Neuronal stem cell (in vitro differentiated cells): Measurements from ENCODE around the gene SLC34A2.
"Not testable (repeated sequence)": the region's sequence is repeated elsewhere in the genome, so short reads cannot be mapped to it uniquely, and the experiment has no call there.

ENCODE experiments used
- DNase-seq: peaks from one replicate; pipeline ENCODE4 v3.0.0-alpha.2; 2013; ENCODE audit warnings: low spot score
- H2AFZ ChIP-seq: one replicate; pipeline ENCODE4 v1.6.1; 2013; ENCODE audit warnings: mild to moderate bottlenecking, low read length, inconsistent platforms
- H2AK5ac ChIP-seq: 2 replicates; pipeline ENCODE4 v1.6.1; 2013; ENCODE audit warnings: low read depth, mild to moderate bottlenecking, inconsistent platforms, low read length, moderate library complexity, mixed read lengths
- H2BK120ac ChIP-seq: 2 replicates; pipeline ENCODE4 v1.6.1; 2013; ENCODE audit warnings: low read depth, mild to moderate bottlenecking, inconsistent platforms, low read length, moderate library complexity, mixed read lengths
- H2BK12ac ChIP-seq: one replicate; pipeline ENCODE4 v1.6.1; 2013; ENCODE audit warnings: low read length, inconsistent platforms
- H2BK15ac ChIP-seq: 2 replicates; pipeline ENCODE4 v1.6.1; 2013; ENCODE audit warnings: mild to moderate bottlenecking, low read length, inconsistent platforms, mixed read lengths
- H2BK5ac ChIP-seq: one replicate; pipeline ENCODE4 v1.6.1; 2013; ENCODE audit warnings: inconsistent platforms, mild to moderate bottlenecking, low read length, moderate library complexity
- H3K14ac ChIP-seq: one replicate; pipeline ENCODE4 v1.6.1; 2013; ENCODE audit warnings: low read length, inconsistent platforms
- H3K18ac ChIP-seq: 2 replicates; pipeline ENCODE4 v1.6.1; 2013; ENCODE audit warnings: low read length, inconsistent platforms
- H3K23ac ChIP-seq: 2 replicates; pipeline ENCODE4 v1.6.1; 2013; ENCODE audit warnings: low read depth, mild to moderate bottlenecking, mixed read lengths, low read length, inconsistent platforms; ENCODE audit not compliant: poor library complexity
- H3K27ac ChIP-seq: replicated peaks from 3 replicates; pipeline ENCODE4 v1.5.1; 2013; ENCODE audit warnings: low read length, inconsistent platforms
- H3K27me3 ChIP-seq, 3 experiments: 2 replicates each; pipeline ENCODE4 v1.6.1; 2013; ENCODE audit warnings: low read length in 3 of 3, mild to moderate bottlenecking in 2 of 3, inconsistent platforms in 1 of 3, low read depth in 1 of 3, mixed read lengths in 1 of 3, moderate library complexity in 1 of 3; ENCODE audit not compliant: control insufficient read depth in 3 of 3, insufficient read depth in 3 of 3
- H3K36me3 ChIP-seq, 2 donors: replicated peaks in 1 of 2; 2 replicates each; pipeline ENCODE4 v1.6.1; 2013; ENCODE audit warnings: low read length in 2 of 2; ENCODE audit not compliant: control insufficient read depth in 2 of 2, insufficient read depth in 2 of 2
- H3K4ac ChIP-seq: 2 replicates; pipeline ENCODE4 v1.6.1; 2013; ENCODE audit warnings: inconsistent platforms, mild to moderate bottlenecking, low read length, moderate library complexity
- H3K4me1 ChIP-seq, 2 donors: 1 replicate in 1 of 2; 2 replicates in 1 of 2; pipeline ENCODE4 v1.6.1; 2013; ENCODE audit warnings: low read length in 2 of 2, low read depth in 1 of 2; ENCODE audit not compliant: control insufficient read depth in 2 of 2, insufficient read depth in 1 of 2
- H3K4me2 ChIP-seq: one replicate; pipeline ENCODE4 v1.6.1; 2013; ENCODE audit warnings: mild to moderate bottlenecking, low read length, inconsistent platforms; ENCODE audit not compliant: insufficient read depth, poor library complexity, severe bottlenecking
- H3K4me3 ChIP-seq, 2 donors: 2 replicates each; pipeline ENCODE4 v1.5.1; 2013; ENCODE audit warnings: low read length in 2 of 2, mild to moderate bottlenecking in 2 of 2, inconsistent platforms in 1 of 2, moderate library complexity in 1 of 2
- H3K79me1 ChIP-seq: one replicate; pipeline ENCODE4 v1.6.1; 2013; ENCODE audit warnings: low read depth, mild to moderate bottlenecking, inconsistent platforms, low read length, moderate library complexity
- H3K9ac ChIP-seq: one replicate; pipeline ENCODE4 v1.6.1; 2013; ENCODE audit warnings: mild to moderate bottlenecking, low read depth, low read length, inconsistent platforms; ENCODE audit not compliant: poor library complexity
- H3K9me3 ChIP-seq, 2 donors: replicated peaks in 1 of 2; 2 replicates each; pipeline versions ENCODE3 to v1.6.1; 2013; ENCODE audit warnings: low read length in 2 of 2, mild to moderate bottlenecking in 2 of 2, inconsistent platforms in 1 of 2, low read depth in 1 of 2, mixed read lengths in 1 of 2, moderate library complexity in 1 of 2; ENCODE audit not compliant: control insufficient read depth in 2 of 2, insufficient read depth in 1 of 2
- H4K8ac ChIP-seq: one replicate; pipeline ENCODE4 v1.6.1; 2013; ENCODE audit warnings: low read depth, mild to moderate bottlenecking, inconsistent platforms, low read length, moderate library complexity
- H4K91ac ChIP-seq: one replicate; pipeline ENCODE4 v1.6.1; 2013; ENCODE audit warnings: low read length, low read depth, mild to moderate bottlenecking, inconsistent platforms; ENCODE audit not compliant: poor library complexity
- WGBS, 2 donors: extraction: QIAGEN DNeasy Blood & Tissue Kit; methylation state at CpG; one replicate each; pipeline ENCODE4 v1.1.7; 2013; ENCODE audit warnings: missing lambda C conversion rate in 2 of 2, mixed read lengths in 1 of 2; ENCODE audit not compliant: insufficient read length in 2 of 2, insufficient replicate concordance in 1 of 2; ENCODE audit errors: extremely low coverage in 2 of 2; 5-methylcytosine and 5-hydroxymethylcytosine counted together

Gene SLC34A2

GRCh38 chr4:25613613-25614012 lies 42.0 kb upstream of the SLC34A2 start:
- H3K9ac ChIP-seq, H3K4me2 ChIP-seq, H2BK120ac ChIP-seq, H3K23ac ChIP-seq, H2AK5ac ChIP-seq, H3K79me1 ChIP-seq, H2BK5ac ChIP-seq, H4K91ac ChIP-seq, H2AFZ ChIP-seq, H3K18ac ChIP-seq, H2BK12ac ChIP-seq, H2BK15ac ChIP-seq, H3K36me3 ChIP-seq, H3K4me1 ChIP-seq, H3K27ac ChIP-seq, H3K9me3 ChIP-seq, H3K4me3 ChIP-seq, DNase-seq, H3K14ac ChIP-seq, H3K4ac ChIP-seq, H3K27me3 ChIP-seq, H4K8ac ChIP-seq: not testable (repeated sequence)
- WGBS, 2 donors: no CpG with 5 or more reads among the region's 9 CpGs

GRCh38 chr4:25614807-25615206 lies 40.8 kb upstream of the SLC34A2 start:
- H3K9ac ChIP-seq: no peak overlapping the region
- H3K4me2 ChIP-seq: no peak overlapping the region
- WGBS, 2 donors: no CpG with 5 or more reads among the region's 6 CpGs
- no peak overlapping the region for H2BK120ac ChIP-seq
- DNase-seq: no peak
- no peak overlapping the region for H2BK15ac ChIP-seq
- H3K18ac ChIP-seq: no peak overlapping the region
- H3K4me3 ChIP-seq: no peak overlapping the region
- no peak overlapping the region for H2BK5ac ChIP-seq
- no peak overlapping the region for H2AK5ac ChIP-seq
- no peak overlapping the region for H3K27ac ChIP-seq
- H2AFZ ChIP-seq: no peak overlapping the region
- H3K9me3 ChIP-seq: no peaks in the 10 kb centered on the region
- no peak overlapping the region for H3K14ac ChIP-seq
- no peaks in the 10 kb centered on the region for H3K4me1 ChIP-seq
- H3K36me3 ChIP-seq: no peaks in the 10 kb centered on the region
- no peak overlapping the region for H3K23ac ChIP-seq
- no peak overlapping the region for H3K4ac ChIP-seq
- H2BK12ac ChIP-seq: no peak overlapping the region
- no peaks in the 10 kb centered on the region for H3K27me3 ChIP-seq
- H4K91ac ChIP-seq: no peak overlapping the region
- no peaks in the 10 kb centered on the region for H3K79me1 ChIP-seq
- H4K8ac ChIP-seq: no peak overlapping the region

GRCh38 chr4:25621027-25621930 lies 34.4 kb upstream of the SLC34A2 start:
- H3K23ac ChIP-seq: no peak overlapping the region

GRCh38 chr4:25624616-25625015 lies 31.0 kb upstream of the SLC34A2 start:
- no peak overlapping the region for H4K8ac ChIP-seq
- no CpG with 5 or more reads among the region's 1 CpG for WGBS, 2 donors

More at GRCh38 chr4:25621027-25621930, 34.4 kb upstream of the SLC34A2 start:
- Histone ChIP-seq H3K4me2 (no peak overlapping the region), H2AFZ (no peak overlapping the region), H3K79me1 (no peaks in the 10 kb centered on the region), H3K27me3 (peaks cover 0 to 14% (median 0%) of the 10 kb centered on the region in 3 experiments), H3K18ac (no peak overlapping the region), H3K14ac (no peak overlapping the region), H2BK12ac (no peak overlapping the region), H3K27ac (no peak overlapping the region), H3K4me3 (no peak overlapping the region), H4K91ac (no peak overlapping the region), H2AK5ac (no peak overlapping the region), H2BK120ac (no peak overlapping the region), H3K9me3 (no peaks in the 10 kb centered on the region), H3K4me1 (peaks cover 2 to 7% of the 10 kb centered on the region in 2 donors), H3K36me3 (no peaks in the 10 kb centered on the region), H2BK5ac (no peak overlapping the region), H4K8ac (no peak overlapping the region), H2BK15ac (no peak overlapping the region), H3K4ac (no peak overlapping the region), H3K9ac (no peak overlapping the region)
- no CpG with 5 or more reads among the region's 15 CpGs for WGBS, 2 donors
- peak; percentile 63 for DNase-seq

More at GRCh38 chr4:25624616-25625015, 31.0 kb upstream of the SLC34A2 start:
- Histone ChIP-seq H2BK12ac (no peak overlapping the region), H2BK5ac (no peak overlapping the region), H2AK5ac (no peak overlapping the region), H3K27ac (no peak overlapping the region), H3K79me1 (no peaks in the 10 kb centered on the region), H2AFZ (no peak overlapping the region), H4K91ac (no peak overlapping the region), H3K23ac (no peak overlapping the region), H2BK120ac (no peak overlapping the region), H3K9ac (no peak overlapping the region), H3K4ac (no peak overlapping the region), H3K18ac (no peak overlapping the region), H3K36me3 (no peaks in the 10 kb centered on the region), H3K4me2 (no peak overlapping the region), H3K9me3 (no peaks in the 10 kb centered on the region), H3K14ac (no peak overlapping the region), H3K27me3 (peaks cover 0 to 14% (median 0%) of the 10 kb centered on the region in 3 experiments), H3K4me3 (no peak overlapping the region), H2BK15ac (no peak overlapping the region), H3K4me1 (peaks cover 2 to 7% of the 10 kb centered on the region in 2 donors)
- DNase-seq: no peak
